NT2/D1 (cell line): Measurements from ENCODE around the gene COL9A3.
"Not testable (repeated sequence)": the region's sequence is repeated elsewhere in the genome, so short reads cannot be mapped to it uniquely, and the experiment has no call there.

Experiments
- DNase-seq: peaks from one replicate; pipeline ENCODE4 v3.0.0-alpha.2; 2011; ENCODE audit warnings: low read depth, low spot score
- H3K27me3 ChIP-seq: 2 replicates; pipeline ENCODE4 v1.6.0; 2011; ENCODE audit warnings: mild to moderate bottlenecking; ENCODE audit not compliant: insufficient read length, insufficient read depth
- H3K36me3 ChIP-seq: 2 replicates; pipeline ENCODE4 v1.6.1; 2011; ENCODE audit warnings: mild to moderate bottlenecking, low read length, mixed read lengths; ENCODE audit not compliant: insufficient read depth, insufficient read length
- H3K4me1 ChIP-seq: 2 replicates; pipeline ENCODE4 v1.5.1; 2011; ENCODE audit not compliant: insufficient read depth, insufficient read length
- H3K4me3 ChIP-seq: 2 replicates; pipeline ENCODE4 v1.5.1; 2011; ENCODE audit warnings: low read depth; ENCODE audit not compliant: insufficient read length
- H3K9ac ChIP-seq: 2 replicates; pipeline ENCODE4 v1.6.0; 2011; ENCODE audit warnings: low read depth; ENCODE audit not compliant: insufficient read length
- H3K9me3 ChIP-seq: 2 replicates; pipeline ENCODE4 v1.5.1; 2011; ENCODE audit warnings: mild to moderate bottlenecking, low read length; ENCODE audit not compliant: insufficient read depth
- SUZ12 ChIP-seq: IDR thresholded peaks from 2 replicates; pipeline ENCODE4 v1.6.1; 2011; ENCODE audit not compliant: insufficient read length, insufficient read depth; ENCODE audit errors: extremely low read depth
- YY1 ChIP-seq: IDR thresholded peaks from 2 replicates; pipeline ENCODE4 v1.6.1; 2011; ENCODE audit not compliant: insufficient read length, insufficient read depth
- ZNF274 ChIP-seq: IDR thresholded peaks from 2 replicates; pipeline ENCODE4 v1.6.1; 2011; ENCODE audit warnings: mild to moderate bottlenecking, low read depth, low read length

The COL9A3 gene

DNA sequence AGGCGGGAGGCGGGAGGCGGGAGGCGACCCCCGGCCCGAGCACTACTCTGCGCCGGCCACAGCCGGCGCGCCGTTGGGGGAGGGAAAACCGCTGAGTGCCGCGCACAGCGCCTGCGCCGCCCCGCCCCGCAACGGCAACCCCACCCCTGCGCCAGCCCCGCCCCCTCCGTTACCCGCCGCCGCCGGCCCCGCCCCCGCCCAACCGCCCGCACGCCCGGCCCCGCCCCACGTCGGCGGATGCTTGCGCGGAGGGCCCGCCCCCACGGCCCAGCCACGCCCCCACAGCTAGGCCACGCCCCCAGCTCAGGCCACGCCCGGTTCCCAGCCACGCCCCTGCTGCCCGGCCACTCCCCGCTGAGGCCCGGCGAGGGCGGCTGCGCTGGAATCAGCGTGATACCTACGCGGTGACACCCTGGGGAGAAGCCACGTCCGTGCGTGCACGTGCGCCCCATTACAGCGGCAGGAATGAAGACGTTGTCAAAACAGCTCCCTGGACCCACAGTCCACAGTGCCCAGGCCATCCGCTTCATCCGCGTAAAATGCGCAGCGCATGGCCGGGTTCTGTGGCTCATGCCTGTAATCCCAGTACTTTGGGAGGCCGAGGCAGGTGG lies 45.0 kb downstream of the COL9A3 start, which contains the start of gene TCFL5:
Gene TCFL5, minus strand, starts transcription at position 97 of the 611 bp plus-strand sequence. CDS start 152 bp downstream, outside the sequence.
- H3K4me1 ChIP-seq = peaks cover 2% of the 10 kb centered on the region
- no peaks in the 10 kb centered on the region; the same call in 1 of the 2 replicates for H3K9me3 ChIP-seq
- H3K9ac ChIP-seq = peak within 1 kb of the TSS; percentile 87
- peaks cover 24% of the 10 kb centered on the region for H3K36me3 ChIP-seq
- DNase-seq = peak; percentile 57
- no peak for TF ChIP-seq SUZ12
- TF ChIP-seq YY1 = no peak
- no peak for TF ChIP-seq ZNF274
- peaks cover 3% of the 10 kb centered on the region for H3K27me3 ChIP-seq
- peak within 1 kb of the TSS; percentile 66 for H3K4me3 ChIP-seq

DNA sequence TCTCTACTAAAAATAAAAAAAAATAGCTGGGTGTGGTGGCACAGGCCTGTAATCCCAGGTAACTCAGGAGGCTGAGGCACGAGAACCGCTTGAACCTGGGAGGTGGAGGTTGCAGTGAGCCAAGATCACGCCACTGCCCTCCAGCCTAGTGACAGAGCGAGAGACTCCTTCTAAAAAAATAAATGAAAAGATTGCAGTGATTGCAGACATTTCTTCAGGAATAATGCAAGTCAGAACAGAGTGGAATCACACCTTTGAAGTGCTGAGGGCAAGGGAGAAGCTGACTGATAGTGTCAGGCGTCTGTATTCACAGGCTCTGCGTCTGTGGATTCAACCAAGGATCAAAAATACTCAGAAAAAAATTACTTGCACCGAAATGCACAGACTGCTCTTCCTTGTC lies 47.4 kb downstream of the COL9A3 start:
- no peak for DNase-seq
- Histone ChIP-seq H3K9me3 (no peaks in the 10 kb centered on the region; the same call in 1 of the 2 replicates), H3K27me3 (peaks cover 3% of the 10 kb centered on the region), H3K4me3 (no peak overlapping the region), H3K9ac (no peak overlapping the region), H3K4me1 (peaks cover 2% of the 10 kb centered on the region), H3K36me3 (peaks cover 2% of the 10 kb centered on the region)
- TF ChIP-seq ZNF274 (no peak), SUZ12 (no peak), YY1 (no peak)

DNA sequence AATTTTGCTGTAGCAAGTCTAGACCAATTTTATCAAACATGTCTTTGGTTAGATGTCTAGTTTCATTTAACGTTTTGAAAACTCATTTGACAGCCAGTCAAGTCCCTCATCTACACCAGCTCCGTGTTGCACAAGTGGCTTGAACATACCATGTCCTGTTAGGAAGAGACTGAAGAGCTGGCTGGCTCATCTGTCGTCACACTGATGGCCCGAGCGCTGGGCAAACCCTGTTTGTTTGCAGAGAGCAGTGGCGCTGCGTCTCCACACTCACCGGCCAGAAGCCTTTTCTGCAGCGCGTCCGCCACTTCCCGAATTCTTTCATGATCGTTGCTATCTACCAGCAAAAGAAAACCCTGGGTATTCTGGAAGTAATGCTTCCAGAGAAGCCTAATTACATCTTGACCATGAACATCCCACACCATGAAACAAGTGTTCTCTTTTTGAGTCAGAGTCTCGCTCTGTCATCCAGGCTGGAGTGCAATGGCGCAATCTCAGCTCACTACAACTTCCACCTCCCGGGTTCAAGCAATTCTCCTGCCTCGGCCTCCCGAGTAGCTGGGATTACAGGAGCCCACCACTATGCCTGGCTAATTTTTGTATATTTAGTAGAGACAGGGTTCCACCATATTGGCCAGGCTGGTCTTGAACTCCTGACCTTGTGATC lies 55.5 kb downstream of the COL9A3 start:
- H3K4me1 ChIP-seq = peaks cover 3% of the 10 kb centered on the region
- no peak for DNase-seq
- no peak for TF ChIP-seq SUZ12
- no peak for TF ChIP-seq YY1
- TF ChIP-seq ZNF274 = no peak

GRCh38 chr20:62872862-62873261 lies 56.0 kb downstream of the COL9A3 start:
- no peak overlapping the region for H3K4me3 ChIP-seq
- H3K36me3 ChIP-seq = peaks cover 5% of the 10 kb centered on the region
- H3K9me3 ChIP-seq = peaks cover 3% of the 10 kb centered on the region; the same call in 1 of the 2 replicates
- H3K27me3 ChIP-seq = no peaks in the 10 kb centered on the region
- H3K4me1 ChIP-seq = peaks cover 3% of the 10 kb centered on the region
- no peak for TF ChIP-seq YY1
- no peak for TF ChIP-seq SUZ12
- no peak for TF ChIP-seq ZNF274
- no peak overlapping the region for H3K9ac ChIP-seq
- DNase-seq = no peak

More for the DNA sequence above, 55.5 kb downstream of the COL9A3 start:
- Histone ChIP-seq H3K4me3 (no peak overlapping the region), H3K27me3 (no peaks in the 10 kb centered on the region), H3K9ac (no peak overlapping the region), H3K36me3 (peaks cover 5% of the 10 kb centered on the region), H3K9me3 (peaks cover 3% of the 10 kb centered on the region; the same call in 1 of the 2 replicates)

GRCh38 chr20:62873280-62873679 lies 56.4 kb downstream of the COL9A3 start:
- no peak for TF ChIP-seq YY1
- no peak for TF ChIP-seq ZNF274
- no peak for TF ChIP-seq SUZ12
- DNase-seq = no peak
- peaks cover 3% of the 10 kb centered on the region; the same call in 1 of the 2 replicates for H3K9me3 ChIP-seq
- peaks cover 3% of the 10 kb centered on the region for H3K4me1 ChIP-seq
- peaks cover 5% of the 10 kb centered on the region for H3K36me3 ChIP-seq
- no peak overlapping the region for H3K9ac ChIP-seq
- H3K4me3 ChIP-seq = no peak overlapping the region
- H3K27me3 ChIP-seq = no peaks in the 10 kb centered on the region

DNA sequence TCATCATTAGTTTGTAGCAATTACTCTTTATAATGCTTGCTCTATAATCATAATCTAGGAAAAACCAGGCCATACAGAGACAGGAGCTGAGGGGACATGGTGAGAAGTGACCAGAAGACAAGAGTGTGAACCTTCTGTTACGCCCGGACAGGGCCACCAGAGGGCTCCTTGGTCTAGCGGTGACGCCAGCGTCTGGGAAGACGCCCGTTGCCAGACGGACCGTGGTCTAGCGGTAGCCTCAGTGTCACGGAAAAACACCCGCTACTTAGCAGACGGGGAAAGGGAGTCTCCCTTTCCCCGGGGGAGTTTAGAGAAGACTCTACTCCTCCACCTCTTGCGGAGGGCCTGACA lies 56.8 kb downstream of the COL9A3 start:
- not testable (repeated sequence) for H3K36me3 ChIP-seq, H3K9ac ChIP-seq, H3K27me3 ChIP-seq, H3K9me3 ChIP-seq, H3K4me1 ChIP-seq, H3K4me3 ChIP-seq, DNase-seq

- Histone ChIP-seq H3K36me3 (peaks cover 15% of the 10 kb centered on the region), H3K9ac (no peak overlapping the region), H3K9me3 (peaks cover 2% of the 10 kb centered on the region; the same call in 1 of the 2 replicates), H3K4me1 (peaks cover 6% of the 10 kb centered on the region), H3K27me3 (no peaks in the 10 kb centered on the region), H3K4me3 (no peak overlapping the region)
- no peak for DNase-seq
- TF ChIP-seq ZNF274 (no peak), SUZ12 (no peak), YY1 (no peak)
Observed at GRCh38 chr20:62874964-62875344, 58.1 kb downstream of the COL9A3 start.
